HepG2 (cell line): ENCODE results near the gene GUK1. TPM values are rescaled to one million over a fixed set of nuclear protein-coding genes. Genes with fewer than 3 reads are reported as not detected.

ENCODE experiments used
- CTCF ChIP-seq: sonication (generic); formaldehyde crosslinking; IDR thresholded peaks from 2 replicates; pipeline ENCODE4 v1.5.0; 2020; ENCODE audit warnings: mild to moderate bottlenecking, missing genetic modification reagents, moderate library complexity
- HHEX ChIP-seq: IDR thresholded peaks from 2 replicates; pipeline ENCODE4 v1.6.1; 2016; ENCODE audit warnings: control low read depth
- MNT ChIP-seq: fragments of 450-650 bp; IDR thresholded peaks from 2 replicates; pipeline ENCODE4 v1.6.1; 2016
- TFE3 ChIP-seq: IDR thresholded peaks from 2 replicates; pipeline ENCODE4 v1.6.1; 2016
- TGIF2 ChIP-seq: IDR thresholded peaks from 2 replicates; pipeline ENCODE4 v1.6.1; 2016; ENCODE audit warnings: control low read depth, missing compliant biosample characterization
- UBTF ChIP-seq: sonication (generic); formaldehyde crosslinking; IDR thresholded peaks from 2 replicates; pipeline ENCODE4 v1.4.0; 2020; ENCODE audit warnings: mild to moderate bottlenecking, missing genetic modification reagents
- ZBTB38 ChIP-seq: sonication (generic); formaldehyde crosslinking; IDR thresholded peaks from 2 replicates; pipeline ENCODE4 v1.5.1; 2020; ENCODE audit warnings: mild to moderate bottlenecking, missing genetic modification reagents
- ZNF652 ChIP-seq: IDR thresholded peaks from 2 replicates; pipeline ENCODE4 v1.6.1; 2016; ENCODE audit warnings: low read depth, borderline replicate concordance
- polyA plus RNA-seq, 8 experiments: library from polyadenylated mRNA; depleted of rRNA in 3 of 8; stranded (reverse) in 7 of 8; unstranded in 1 of 8; fragments of >200 nt; fragmentation: Illumina TruSeq in 4 of 8; extraction: Trizol in 4 of 8; gene quantifications; 2 replicates each; pipeline versions ENCODE4 v1.2.1 to v1.2.3, GENCODE V29; 2011 to 2016; ENCODE audit warnings: low read depth in 4 of 8, missing spikeins in 1 of 8, mixed read lengths in 1 of 8; ENCODE audit not compliant: insufficient read depth in 1 of 8
- total RNA-seq, 5 experiments: library from RNA; depleted of rRNA; stranded (reverse); fragments of >200 nt; fragmentation: Illumina TruSeq; extraction: Trizol; gene quantifications; 2 replicates each; pipeline ENCODE4 v1.2.3, GENCODE V29; 2016; ENCODE audit warnings: low read depth in 1 of 5
- TF ChIP-seq, protein P1 (sequence below): sonication (generic); formaldehyde crosslinking; conservative IDR thresholded peaks from 2 replicates; pipeline ENCODE4 v1.5.0; 2020; ENCODE audit warnings: missing genetic modification reagents
- TF ChIP-seq, protein P2 (sequence below): sonication (generic); formaldehyde crosslinking; IDR thresholded peaks from 2 replicates; pipeline ENCODE4 v1.9.0; 2022; ENCODE audit warnings: missing genetic modification reagents, mild to moderate bottlenecking, borderline replicate concordance
- TF ChIP-seq, protein P3 (sequence below): sonication (generic); formaldehyde crosslinking; conservative IDR thresholded peaks from 2 replicates; pipeline ENCODE4 v1.4.0; 2020; ENCODE audit warnings: missing genetic modification reagents
- TF ChIP-seq, protein P4 (sequence below): sonication (generic); formaldehyde crosslinking; IDR thresholded peaks from 2 replicates; pipeline ENCODE4 v1.5.1; 2020; ENCODE audit warnings: missing genetic modification reagents, mild to moderate bottlenecking, borderline replicate concordance

GUK1 gene
- total and polyA plus RNA-seq, 2 of the 13 experiments (the other 11 are each of a cell fraction or from before 2014, with no cell fraction given), result 116 to 154 TPM

- TF ChIP-seq ZBTB38 (CRISPR knock-in tag) (peak; percentile 56; the same call in 1 of the 2 replicates), MNT (peak; percentile 37; the same call in 1 of the 2 replicates), CTCF (peak; percentile 76), TGIF2 (CRISPR knock-in tag) (peak; percentile 94), TFE3 (CRISPR knock-in tag) (0 out of 2 replicates have a peak, but pooled peaks have one; percentile 4), ZNF652 (CRISPR knock-in tag) (no peak), UBTF (CRISPR knock-in tag) (no peak; the same call in 1 of the 2 replicates), HHEX (0 out of 2 replicates have a peak, but pooled peaks have one; percentile 17)
- TF ChIP-seq, protein P1, sequence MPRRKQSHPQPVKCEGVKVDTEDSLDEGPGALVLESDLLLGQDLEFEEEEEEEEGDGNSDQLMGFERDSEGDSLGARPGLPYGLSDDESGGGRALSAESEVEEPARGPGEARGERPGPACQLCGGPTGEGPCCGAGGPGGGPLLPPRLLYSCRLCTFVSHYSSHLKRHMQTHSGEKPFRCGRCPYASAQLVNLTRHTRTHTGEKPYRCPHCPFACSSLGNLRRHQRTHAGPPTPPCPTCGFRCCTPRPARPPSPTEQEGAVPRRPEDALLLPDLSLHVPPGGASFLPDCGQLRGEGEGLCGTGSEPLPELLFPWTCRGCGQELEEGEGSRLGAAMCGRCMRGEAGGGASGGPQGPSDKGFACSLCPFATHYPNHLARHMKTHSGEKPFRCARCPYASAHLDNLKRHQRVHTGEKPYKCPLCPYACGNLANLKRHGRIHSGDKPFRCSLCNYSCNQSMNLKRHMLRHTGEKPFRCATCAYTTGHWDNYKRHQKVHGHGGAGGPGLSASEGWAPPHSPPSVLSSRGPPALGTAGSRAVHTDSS (CRISPR knock-in tag), result no peak
- TF ChIP-seq, protein P2, sequence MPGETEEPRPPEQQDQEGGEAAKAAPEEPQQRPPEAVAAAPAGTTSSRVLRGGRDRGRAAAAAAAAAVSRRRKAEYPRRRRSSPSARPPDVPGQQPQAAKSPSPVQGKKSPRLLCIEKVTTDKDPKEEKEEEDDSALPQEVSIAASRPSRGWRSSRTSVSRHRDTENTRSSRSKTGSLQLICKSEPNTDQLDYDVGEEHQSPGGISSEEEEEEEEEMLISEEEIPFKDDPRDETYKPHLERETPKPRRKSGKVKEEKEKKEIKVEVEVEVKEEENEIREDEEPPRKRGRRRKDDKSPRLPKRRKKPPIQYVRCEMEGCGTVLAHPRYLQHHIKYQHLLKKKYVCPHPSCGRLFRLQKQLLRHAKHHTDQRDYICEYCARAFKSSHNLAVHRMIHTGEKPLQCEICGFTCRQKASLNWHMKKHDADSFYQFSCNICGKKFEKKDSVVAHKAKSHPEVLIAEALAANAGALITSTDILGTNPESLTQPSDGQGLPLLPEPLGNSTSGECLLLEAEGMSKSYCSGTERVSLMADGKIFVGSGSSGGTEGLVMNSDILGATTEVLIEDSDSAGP (CRISPR knock-in tag), result no peak
- TF ChIP-seq, protein P3, sequence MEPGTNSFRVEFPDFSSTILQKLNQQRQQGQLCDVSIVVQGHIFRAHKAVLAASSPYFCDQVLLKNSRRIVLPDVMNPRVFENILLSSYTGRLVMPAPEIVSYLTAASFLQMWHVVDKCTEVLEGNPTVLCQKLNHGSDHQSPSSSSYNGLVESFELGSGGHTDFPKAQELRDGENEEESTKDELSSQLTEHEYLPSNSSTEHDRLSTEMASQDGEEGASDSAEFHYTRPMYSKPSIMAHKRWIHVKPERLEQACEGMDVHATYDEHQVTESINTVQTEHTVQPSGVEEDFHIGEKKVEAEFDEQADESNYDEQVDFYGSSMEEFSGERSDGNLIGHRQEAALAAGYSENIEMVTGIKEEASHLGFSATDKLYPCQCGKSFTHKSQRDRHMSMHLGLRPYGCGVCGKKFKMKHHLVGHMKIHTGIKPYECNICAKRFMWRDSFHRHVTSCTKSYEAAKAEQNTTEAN, result no peak
- TF ChIP-seq, protein P4, sequence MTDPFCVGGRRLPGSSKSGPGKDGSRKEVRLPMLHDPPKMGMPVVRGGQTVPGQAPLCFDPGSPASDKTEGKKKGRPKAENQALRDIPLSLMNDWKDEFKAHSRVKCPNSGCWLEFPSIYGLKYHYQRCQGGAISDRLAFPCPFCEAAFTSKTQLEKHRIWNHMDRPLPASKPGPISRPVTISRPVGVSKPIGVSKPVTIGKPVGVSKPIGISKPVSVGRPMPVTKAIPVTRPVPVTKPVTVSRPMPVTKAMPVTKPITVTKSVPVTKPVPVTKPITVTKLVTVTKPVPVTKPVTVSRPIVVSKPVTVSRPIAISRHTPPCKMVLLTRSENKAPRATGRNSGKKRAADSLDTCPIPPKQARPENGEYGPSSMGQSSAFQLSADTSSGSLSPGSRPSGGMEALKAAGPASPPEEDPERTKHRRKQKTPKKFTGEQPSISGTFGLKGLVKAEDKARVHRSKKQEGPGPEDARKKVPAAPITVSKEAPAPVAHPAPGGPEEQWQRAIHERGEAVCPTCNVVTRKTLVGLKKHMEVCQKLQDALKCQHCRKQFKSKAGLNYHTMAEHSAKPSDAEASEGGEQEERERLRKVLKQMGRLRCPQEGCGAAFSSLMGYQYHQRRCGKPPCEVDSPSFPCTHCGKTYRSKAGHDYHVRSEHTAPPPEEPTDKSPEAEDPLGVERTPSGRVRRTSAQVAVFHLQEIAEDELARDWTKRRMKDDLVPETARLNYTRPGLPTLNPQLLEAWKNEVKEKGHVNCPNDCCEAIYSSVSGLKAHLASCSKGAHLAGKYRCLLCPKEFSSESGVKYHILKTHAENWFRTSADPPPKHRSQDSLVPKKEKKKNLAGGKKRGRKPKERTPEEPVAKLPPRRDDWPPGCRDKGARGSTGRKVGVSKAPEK, result no peak
Observed at GRCh38 chr1:228166170-228166936, 26.3 kb downstream of the GUK1 start (continued).
